Activated T-cell treated with anti-CD3 and anti-CD28 coated beads for 24 hours (primary cell): ENCODE measurements around the gene ARMC3.
"Not testable (repeated sequence)": the region's sequence is repeated elsewhere in the genome, so short reads cannot be mapped to it uniquely, and the experiment has no call there.

Source experiments
- DNase-seq: peaks from one replicate; pipeline ENCODE4 v3.0.0-alpha.2; 2020; ENCODE audit warnings: low read depth

ARMC3 gene

GRCh38 chr10:23048191-23048590, 120.3 kb downstream of the ARMC3 start:
- no peak for DNase-seq

GRCh38 chr10:23051278-23051677, 123.4 kb downstream of the ARMC3 start:
- DNase-seq, result no peak

GRCh38 chr10:23051855-23052331, 124.0 kb downstream of the ARMC3 start:
- no peak for DNase-seq

- DNase-seq, result no peak
Measured at GRCh38 chr10:23053036-23053435, 125.2 kb downstream of the ARMC3 start.

GRCh38 chr10:23055424-23056185, 127.8 kb downstream of the ARMC3 start:
- no peak for DNase-seq

GRCh38 chr10:23056186-23056579, 128.3 kb downstream of the ARMC3 start:
- DNase-seq, result no peak

- DNase-seq, result no peak
Measured at GRCh38 chr10:23058366-23058765, 130.5 kb downstream of the ARMC3 start.

GRCh38 chr10:23060918-23061317, 133.1 kb downstream of the ARMC3 start:
- no peak for DNase-seq

GRCh38 chr10:23063045-23063972, 135.5 kb downstream of the ARMC3 start:
- no peak for DNase-seq

- no peak for DNase-seq
Measured at GRCh38 chr10:23063973-23064812, 136.3 kb downstream of the ARMC3 start.

- not testable (repeated sequence) for DNase-seq
Measured at GRCh38 chr10:23064813-23065114, 136.9 kb downstream of the ARMC3 start.

GRCh38 chr10:23065181-23065948, 137.5 kb downstream of the ARMC3 start:
- DNase-seq, result no peak

GRCh38 chr10:23067337-23067736, 139.5 kb downstream of the ARMC3 start:
- DNase-seq, result no peak

GRCh38 chr10:23067939-23068775, 140.3 kb downstream of the ARMC3 start:
- DNase-seq, result peak; percentile 44

- no peak for DNase-seq
Measured at GRCh38 chr10:23069019-23069815, 141.4 kb downstream of the ARMC3 start.

GRCh38 chr10:23070092-23070912, 142.4 kb downstream of the ARMC3 start:
- DNase-seq, result not testable (repeated sequence)

- DNase-seq, result no peak
Measured at GRCh38 chr10:23070913-23071218, 143.0 kb downstream of the ARMC3 start.

GRCh38 chr10:23072593-23072992, 144.7 kb downstream of the ARMC3 start:
- not testable (repeated sequence) for DNase-seq

GRCh38 chr10:23073527-23073926, 145.7 kb downstream of the ARMC3 start:
- DNase-seq, result no peak
